Activated T-helper 2 cell treated with anti-CD3 and anti-CD28 coated beads, Interferon-gamma antibody, Interleukin-2, Interleukin-4, amounts not matched to agents 10 μg/mL and 5 μg/mL and 100 μg/mL, durations not matched to agents 14 hours and 24 hours and 36 hours (primary cell): ENCODE data around the gene THBD. TPM values are rescaled to one million over a fixed set of nuclear protein-coding genes. Genes with fewer than 3 reads are reported as not detected.

Experiments used
- DNase-seq: peaks from one replicate; pipeline ENCODE4 v3.0.0; 2021; ENCODE audit warnings: low spot score
- H3K27ac Mint-ChIP-seq: one replicate; pipeline ENCODE4 v1.8.0; 2021; ENCODE audit warnings: mixed read lengths
- H3K27me3 Mint-ChIP-seq: one replicate; pipeline ENCODE4 v1.8.0; 2021; ENCODE audit warnings: low read depth, mixed read lengths
- H3K36me3 Mint-ChIP-seq: one replicate; pipeline ENCODE4 v1.8.0; 2021; ENCODE audit warnings: low read depth, mixed read lengths
- H3K4me1 Mint-ChIP-seq: one replicate; pipeline ENCODE4 v1.8.0; 2021; ENCODE audit warnings: low read depth, mixed read lengths
- H3K4me3 Mint-ChIP-seq: one replicate; pipeline ENCODE4 v1.8.0; 2021; ENCODE audit warnings: low read depth, mild to moderate bottlenecking, moderate library complexity, mixed read lengths
- H3K9me3 Mint-ChIP-seq: one replicate; pipeline ENCODE4 v1.8.0; 2021; ENCODE audit warnings: mixed read lengths
- intact Hi-C: fragments of 100-400 bp; cut with micrococcal nuclease; formaldehyde crosslinking; loops from one replicate; pipeline ENCODE4 v1.15.1; 2023
- total RNA-seq: library from RNA; stranded (reverse); gene quantifications from 2 replicates; pipeline ENCODE4 v1.2.3, GENCODE V29; 2022

The THBD gene
- total RNA-seq, 1 donor from 2014 or later, result not detected

DNA sequence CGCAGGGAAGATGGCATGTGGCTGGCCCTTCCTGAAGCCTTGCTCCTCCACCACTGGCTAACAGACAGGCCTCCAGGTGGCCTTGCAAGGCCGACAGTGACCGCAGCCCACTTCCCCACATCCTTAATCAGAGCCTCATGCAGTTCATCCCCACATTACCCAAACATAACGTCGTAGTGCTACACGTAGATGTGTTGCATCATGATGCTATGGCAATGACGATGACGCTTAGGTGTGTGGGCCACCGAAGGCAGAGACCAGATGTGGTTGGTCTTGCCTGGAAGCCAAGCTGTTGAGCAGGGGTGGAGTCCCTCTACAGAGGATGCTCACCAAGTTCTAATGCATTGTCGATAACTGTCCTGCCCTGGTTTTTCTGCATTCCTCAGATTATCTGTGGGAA lies 31.0 kb upstream of the THBD start:
- DNase-seq, result no peak
- no peak overlapping the region for H3K4me3 Mint-ChIP-seq
- H3K27ac Mint-ChIP-seq, result no peak overlapping the region
- peaks cover 13% of the 10 kb centered on the region for H3K27me3 Mint-ChIP-seq
- intact Hi-C loops, result no loop called here
- H3K36me3 Mint-ChIP-seq, result no peaks in the 10 kb centered on the region
- no peaks in the 10 kb centered on the region for H3K9me3 Mint-ChIP-seq
- H3K4me1 Mint-ChIP-seq, result peaks cover 9% of the 10 kb centered on the region

DNA sequence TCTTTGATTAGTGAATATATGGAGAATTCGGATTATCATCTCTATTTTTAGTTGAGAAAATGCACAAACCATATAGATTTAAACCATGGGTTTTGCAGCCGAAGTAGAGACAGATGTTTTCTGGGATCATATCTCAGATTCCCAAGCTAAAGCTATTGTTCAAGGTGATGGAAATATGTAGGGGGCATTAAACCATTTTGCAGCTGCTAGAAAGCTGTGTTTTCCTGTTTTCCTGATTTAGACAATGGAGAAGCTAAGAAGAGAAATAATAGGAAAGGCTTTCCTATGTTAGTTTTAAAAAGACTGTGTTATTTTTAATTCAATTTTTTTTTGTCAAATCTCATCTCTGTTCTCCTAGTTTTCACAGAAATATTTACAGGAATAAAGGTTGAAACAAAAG lies 30.5 kb upstream of the THBD start:
- Mint-ChIP-seq H3K4me3 (no peak overlapping the region), H3K9me3 (no peaks in the 10 kb centered on the region), H3K27ac (no peak overlapping the region), H3K27me3 (peaks cover 13% of the 10 kb centered on the region), H3K4me1 (peaks cover 9% of the 10 kb centered on the region), H3K36me3 (no peaks in the 10 kb centered on the region)
- no peak for DNase-seq
- intact Hi-C loops, result no loop called here

DNA sequence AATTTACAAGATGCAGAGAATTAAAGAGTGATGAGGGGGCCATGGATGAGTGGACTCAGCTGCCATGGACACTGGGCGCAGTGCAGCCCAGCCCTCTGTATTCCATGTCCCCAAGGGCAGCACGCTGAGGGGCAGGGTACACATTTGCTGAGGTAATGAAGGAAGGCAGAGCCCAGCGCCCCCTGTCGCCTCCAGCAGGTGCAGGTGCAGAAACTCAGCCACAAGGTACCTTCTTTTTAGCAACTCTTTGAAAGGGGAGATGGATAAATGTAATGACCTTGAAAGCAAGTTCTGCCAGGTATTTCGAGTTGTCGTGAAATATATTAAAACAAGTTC lies 29.5 kb upstream of the THBD start:
- no peaks in the 10 kb centered on the region for H3K9me3 Mint-ChIP-seq
- H3K27me3 Mint-ChIP-seq, result peaks cover 13% of the 10 kb centered on the region
- H3K27ac Mint-ChIP-seq, result no peak overlapping the region
- peaks cover 9% of the 10 kb centered on the region for H3K4me1 Mint-ChIP-seq
- H3K36me3 Mint-ChIP-seq, result no peaks in the 10 kb centered on the region
- H3K4me3 Mint-ChIP-seq, result no peak overlapping the region
- intact Hi-C loops, result no loop called here
- DNase-seq, result no peak

DNA sequence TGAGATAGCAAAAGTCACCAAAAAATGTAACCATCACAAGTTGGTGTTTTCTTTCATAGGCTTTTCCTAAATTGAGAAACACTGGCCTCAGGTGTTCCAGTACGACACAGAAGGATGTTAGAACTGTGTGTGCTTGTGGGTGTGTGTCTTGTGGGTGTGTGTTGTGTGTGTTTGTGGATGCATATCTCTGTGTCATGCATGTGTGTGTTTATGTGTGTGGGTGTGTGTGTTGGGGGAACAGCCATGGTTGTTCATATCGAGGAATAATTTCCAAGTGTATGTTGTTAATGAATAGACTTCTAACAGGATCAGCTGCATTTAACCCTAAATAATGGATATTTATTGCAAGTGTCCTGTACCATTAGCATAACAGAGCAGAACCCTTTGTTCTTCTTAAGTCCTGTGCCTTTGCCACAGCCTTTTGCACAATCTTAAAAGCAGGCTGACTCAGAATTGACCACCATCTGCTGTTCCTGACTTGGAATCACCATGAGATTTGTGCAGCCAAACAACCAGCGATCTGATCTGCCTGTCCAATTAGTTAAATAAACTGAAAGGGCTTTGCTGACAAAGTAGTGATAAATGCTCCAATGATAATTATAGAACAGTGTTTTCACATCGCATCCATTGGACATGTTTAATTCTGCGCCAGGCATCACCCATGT lies 29.0 kb upstream of the THBD start:
- no peak overlapping the region for H3K27ac Mint-ChIP-seq
- H3K36me3 Mint-ChIP-seq, result no peaks in the 10 kb centered on the region
- H3K9me3 Mint-ChIP-seq, result no peaks in the 10 kb centered on the region
- DNase-seq, result no peak
- H3K27me3 Mint-ChIP-seq, result peaks cover 13% of the 10 kb centered on the region
- peaks cover 7% of the 10 kb centered on the region for H3K4me1 Mint-ChIP-seq
- intact Hi-C loops, result no loop called here
- H3K4me3 Mint-ChIP-seq, result no peak overlapping the region

DNA sequence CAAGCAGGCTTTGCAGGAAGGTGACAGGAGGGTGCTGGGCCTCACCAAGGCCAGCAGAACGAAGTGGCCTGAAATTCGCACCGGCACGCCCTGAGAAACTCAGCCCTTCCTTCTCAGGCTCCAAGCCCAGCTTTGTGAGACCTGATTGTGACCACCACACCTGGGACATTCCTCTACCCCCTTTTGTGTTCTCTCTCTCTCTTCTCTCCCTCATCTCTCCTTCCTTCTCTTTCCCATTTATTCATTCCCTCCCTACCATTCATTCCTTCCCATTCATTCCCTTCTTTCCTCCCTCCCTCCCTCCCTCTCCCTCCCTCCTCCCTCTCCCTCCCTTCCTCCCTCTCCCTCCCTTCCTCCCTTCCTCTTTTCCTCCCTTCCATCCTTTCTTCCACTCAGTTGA lies 27.8 kb upstream of the THBD start:
- no peaks in the 10 kb centered on the region for H3K36me3 Mint-ChIP-seq
- no peak overlapping the region for H3K27ac Mint-ChIP-seq
- H3K4me1 Mint-ChIP-seq, result peaks cover under 1% of the 10 kb centered on the region
- no peak overlapping the region for H3K4me3 Mint-ChIP-seq
- no peaks in the 10 kb centered on the region for H3K9me3 Mint-ChIP-seq
- intact Hi-C loops, result no loop called here
- peaks cover 13% of the 10 kb centered on the region for H3K27me3 Mint-ChIP-seq
- DNase-seq, result no peak

DNA sequence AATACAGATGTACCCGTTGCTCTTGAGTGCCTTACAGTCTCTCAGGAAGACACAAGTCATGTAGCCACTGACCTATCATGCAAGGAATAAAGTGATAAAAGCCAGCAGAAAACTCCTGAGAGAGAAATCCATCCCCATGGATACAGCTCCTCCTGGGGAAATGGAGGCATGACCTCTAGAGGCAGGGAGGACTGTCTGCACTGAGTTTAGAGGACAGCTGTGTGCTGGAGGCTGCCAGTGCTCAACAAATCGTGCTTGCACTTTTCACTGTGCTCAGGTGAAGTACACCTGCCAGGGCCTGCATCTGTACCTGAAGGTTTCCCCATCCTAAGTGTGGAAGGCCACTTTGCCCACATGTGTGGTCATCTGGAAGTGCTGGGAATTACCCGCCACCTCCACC lies 24.6 kb upstream of the THBD start:
- Mint-ChIP-seq H3K4me1 (no peaks in the 10 kb centered on the region), H3K27me3 (peaks cover 7% of the 10 kb centered on the region), H3K27ac (no peak overlapping the region), H3K36me3 (no peaks in the 10 kb centered on the region), H3K9me3 (no peaks in the 10 kb centered on the region), H3K4me3 (no peak overlapping the region)
- intact Hi-C loops, result no loop called here
- DNase-seq, result no peak

DNA sequence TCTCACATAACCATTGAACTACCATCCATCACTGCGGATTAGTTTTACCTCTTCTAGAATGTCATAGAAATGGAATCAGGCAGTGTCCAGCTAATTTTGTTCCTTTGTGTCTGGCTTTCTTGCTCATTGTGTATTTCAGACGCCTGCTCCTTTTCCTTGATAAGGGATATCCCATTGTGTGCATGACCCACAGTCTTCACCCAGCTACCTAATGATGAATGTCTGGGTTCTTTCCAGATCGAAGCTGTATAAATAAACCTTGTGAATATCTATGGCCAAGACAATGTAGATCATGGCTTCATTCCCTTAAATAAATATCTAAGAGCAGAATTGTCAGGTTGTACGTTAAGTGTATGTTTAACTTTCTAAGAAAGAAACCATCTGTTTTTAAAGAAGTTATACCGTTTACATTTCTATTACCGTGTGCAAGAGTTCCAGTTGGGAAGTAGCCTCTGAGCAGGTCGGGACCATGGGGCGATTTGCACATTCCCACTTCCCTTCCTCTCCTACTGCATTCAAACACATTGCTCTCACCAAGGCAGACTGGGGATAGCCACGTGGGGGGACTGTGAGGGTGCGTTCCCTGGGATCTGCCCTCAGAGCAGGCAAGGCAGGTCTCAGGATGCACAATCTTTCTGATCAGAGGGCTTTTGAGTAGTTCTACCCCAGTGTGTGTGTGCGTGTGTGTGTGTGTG lies 23.6 kb upstream of the THBD start:
- peaks cover 3% of the 10 kb centered on the region for H3K27me3 Mint-ChIP-seq
- DNase-seq, result no peak
- H3K4me3 Mint-ChIP-seq, result no peak overlapping the region
- intact Hi-C loops, result no loop called here
- no peaks in the 10 kb centered on the region for H3K4me1 Mint-ChIP-seq
- no peaks in the 10 kb centered on the region for H3K36me3 Mint-ChIP-seq
- H3K9me3 Mint-ChIP-seq, result no peaks in the 10 kb centered on the region
- H3K27ac Mint-ChIP-seq, result no peak overlapping the region

DNA sequence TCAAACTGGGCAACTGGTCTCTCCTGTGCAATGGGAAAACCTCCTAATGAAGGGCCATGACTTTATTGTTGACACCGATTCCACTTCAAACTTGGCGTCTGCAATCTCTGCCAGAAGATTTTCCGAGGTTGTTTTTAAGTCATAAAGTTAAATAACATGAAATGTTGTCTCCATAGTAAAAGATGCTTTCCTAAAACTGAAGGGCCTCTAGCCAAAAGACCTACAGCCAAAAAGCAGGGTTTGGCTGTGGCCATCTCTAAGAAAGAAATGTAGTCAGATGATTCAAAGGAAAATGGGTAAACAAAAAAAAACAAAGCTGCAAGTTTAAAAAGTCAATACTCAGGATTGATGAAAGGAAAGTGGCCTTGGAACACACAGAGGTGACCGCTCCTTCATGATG lies 22.5 kb upstream of the THBD start:
- Mint-ChIP-seq H3K4me3 (no peak overlapping the region), H3K36me3 (no peaks in the 10 kb centered on the region), H3K27ac (no peak overlapping the region), H3K4me1 (no peaks in the 10 kb centered on the region), H3K9me3 (no peaks in the 10 kb centered on the region), H3K27me3 (no peaks in the 10 kb centered on the region)
- intact Hi-C loops, result no loop called here
- no peak for DNase-seq

DNA sequence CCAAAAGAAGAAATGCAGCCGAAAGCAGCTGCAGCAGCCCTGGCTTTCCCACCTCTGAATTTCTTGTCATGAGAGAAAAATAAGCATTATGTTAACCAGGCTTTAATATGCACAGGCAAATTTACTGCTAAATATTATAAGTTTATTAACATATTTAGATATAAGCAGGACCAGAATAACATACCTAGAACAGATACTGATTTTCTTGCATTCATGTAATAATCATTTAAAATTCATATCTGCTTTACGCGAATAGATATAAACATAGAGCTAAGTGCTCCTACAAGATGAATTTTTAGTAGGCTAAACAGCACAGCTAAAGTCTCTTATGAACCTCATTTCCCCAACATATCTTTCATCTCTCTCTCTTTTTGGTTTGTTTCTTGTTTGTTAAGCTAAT lies 21.9 kb upstream of the THBD start:
- Mint-ChIP-seq H3K4me1 (no peaks in the 10 kb centered on the region), H3K36me3 (no peaks in the 10 kb centered on the region), H3K27me3 (no peaks in the 10 kb centered on the region), H3K4me3 (no peak overlapping the region), H3K27ac (no peak overlapping the region), H3K9me3 (no peaks in the 10 kb centered on the region)
- no peak for DNase-seq
- intact Hi-C loops, result no loop called here

DNA sequence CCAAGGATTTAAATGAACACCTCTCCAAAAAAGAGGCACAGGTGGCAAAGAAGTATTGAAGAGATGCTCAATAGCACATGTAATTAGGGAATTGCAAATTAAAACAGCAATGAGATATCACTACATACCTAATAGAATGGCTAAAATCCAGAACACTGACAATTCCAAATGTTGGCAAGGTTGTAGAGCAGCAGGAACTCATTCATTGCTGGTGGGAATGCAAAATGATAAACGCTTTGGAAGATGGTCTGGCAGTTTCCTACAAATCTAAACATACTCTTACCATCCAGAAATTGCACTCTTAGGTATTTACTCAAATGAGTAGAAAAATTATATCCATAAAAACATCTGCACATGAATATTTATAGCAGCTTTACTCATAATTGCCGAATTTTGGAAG lies 19.6 kb upstream of the THBD start:
- peaks cover 7% of the 10 kb centered on the region for H3K27me3 Mint-ChIP-seq
- H3K9me3 Mint-ChIP-seq, result no peaks in the 10 kb centered on the region
- H3K4me1 Mint-ChIP-seq, result no peaks in the 10 kb centered on the region
- no peak overlapping the region for H3K4me3 Mint-ChIP-seq
- H3K36me3 Mint-ChIP-seq, result no peaks in the 10 kb centered on the region
- intact Hi-C loops, result no loop called here
- DNase-seq, result no peak
- no peak overlapping the region for H3K27ac Mint-ChIP-seq

DNA sequence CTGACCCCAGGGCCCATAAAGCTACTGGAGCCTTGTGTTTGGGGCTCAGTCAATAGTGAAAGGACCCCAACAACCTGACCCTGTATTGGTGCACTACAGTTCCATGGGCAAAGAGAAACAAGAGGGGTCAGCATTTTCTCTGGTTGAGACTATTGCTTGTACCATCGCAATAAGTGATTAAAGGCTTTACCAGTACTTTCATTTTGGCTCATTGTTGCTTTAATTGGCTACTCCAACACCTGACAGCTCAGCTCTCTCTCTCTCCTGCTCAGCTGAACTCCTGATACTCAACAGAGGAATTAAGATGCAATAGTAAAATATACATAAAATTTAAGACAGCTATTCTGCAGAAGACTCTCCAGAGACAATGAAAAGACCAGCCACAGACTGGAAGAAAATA lies 18.8 kb upstream of the THBD start:
- H3K27ac Mint-ChIP-seq, result no peak overlapping the region

DNA sequence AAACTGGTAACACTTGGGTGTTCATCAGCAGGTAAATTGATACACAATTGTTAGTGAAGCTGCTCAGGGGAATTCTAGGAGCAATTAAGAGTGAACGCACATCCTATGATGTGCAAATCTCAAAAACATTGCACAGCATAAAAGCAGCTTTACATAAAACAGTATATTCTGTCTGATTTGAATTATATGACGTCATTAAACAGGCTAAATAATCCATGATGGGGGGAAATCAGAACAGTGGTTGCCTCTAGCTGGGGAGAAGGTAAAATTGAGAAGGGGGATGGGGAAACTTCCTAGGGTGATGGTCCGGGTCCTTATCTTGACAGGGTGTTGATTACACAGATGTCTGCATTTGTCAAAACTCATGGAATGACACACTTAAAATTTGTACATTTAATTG lies 17.3 kb upstream of the THBD start:
- no peaks in the 10 kb centered on the region for H3K36me3 Mint-ChIP-seq
- H3K27ac Mint-ChIP-seq, result no peak overlapping the region
- H3K9me3 Mint-ChIP-seq, result no peaks in the 10 kb centered on the region
- intact Hi-C loops, result no loop called here
- no peak for DNase-seq
- H3K4me3 Mint-ChIP-seq, result no peak overlapping the region
- no peaks in the 10 kb centered on the region for H3K4me1 Mint-ChIP-seq
- H3K27me3 Mint-ChIP-seq, result peaks cover 11% of the 10 kb centered on the region

More for the DNA sequence above, 18.8 kb upstream of the THBD start:
- H3K9me3 Mint-ChIP-seq, result no peaks in the 10 kb centered on the region
- intact Hi-C loops, result no loop called here
- H3K27me3 Mint-ChIP-seq, result peaks cover 9% of the 10 kb centered on the region
- no peak for DNase-seq
- H3K36me3 Mint-ChIP-seq, result no peaks in the 10 kb centered on the region
- no peaks in the 10 kb centered on the region for H3K4me1 Mint-ChIP-seq
- H3K4me3 Mint-ChIP-seq, result no peak overlapping the region

DNA sequence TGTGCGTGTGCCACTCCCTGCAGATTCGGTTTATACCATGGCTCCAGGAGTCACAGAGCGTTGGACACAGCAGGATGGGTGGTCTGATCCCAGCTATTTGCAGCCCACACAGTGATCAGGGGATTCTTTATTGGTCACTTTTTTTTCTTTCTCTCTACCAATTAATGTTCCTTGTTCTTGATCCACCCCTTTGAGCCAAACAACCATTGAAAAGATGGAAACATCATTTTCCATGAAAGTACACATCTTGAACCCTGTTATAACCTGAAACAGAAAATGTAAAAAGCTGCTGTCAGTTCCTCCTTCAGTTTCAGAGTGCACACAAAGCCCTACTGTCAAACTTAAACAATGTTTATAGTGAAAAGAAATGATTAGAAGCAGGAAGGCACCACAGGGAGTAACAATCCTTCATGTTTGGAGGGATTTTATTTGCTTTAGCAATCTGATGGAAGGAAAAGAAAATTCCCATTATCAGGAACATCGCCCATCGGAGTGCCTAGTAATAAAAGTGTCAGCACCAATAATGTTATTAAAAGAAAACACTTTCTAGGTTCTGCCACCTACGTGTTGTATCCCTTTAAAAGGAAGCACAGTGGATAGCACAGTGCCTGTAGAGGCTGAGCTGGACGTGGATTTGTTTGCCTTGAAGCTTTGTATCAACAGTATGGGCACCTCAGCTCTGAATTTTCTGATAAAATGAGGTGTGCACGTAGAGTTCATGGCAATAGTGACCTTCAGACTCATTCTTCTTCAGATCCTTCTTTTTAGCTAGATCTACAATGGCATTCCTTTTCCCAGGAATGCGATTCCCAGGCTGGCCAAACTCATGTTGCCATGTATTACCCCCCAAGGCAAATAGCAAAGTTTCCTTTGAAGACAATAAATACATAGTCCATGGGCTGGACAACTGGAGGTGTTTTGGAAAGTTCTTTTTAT lies 16.1 kb upstream of the THBD start:
- Mint-ChIP-seq H3K36me3 (no peaks in the 10 kb centered on the region), H3K27me3 (peaks cover 13% of the 10 kb centered on the region), H3K9me3 (no peaks in the 10 kb centered on the region), H3K27ac (no peak overlapping the region), H3K4me1 (no peaks in the 10 kb centered on the region), H3K4me3 (no peak overlapping the region)
- intact Hi-C loops, result no loop called here
- DNase-seq, result no peak
